Right atrium auricular region (tissue), 2 donors: ENCODE data around the gene MTERF4. TPM values are rescaled to one million over a fixed set of nuclear protein-coding genes. Genes with fewer than 3 reads are reported as not detected.

ENCODE experiments used
- DNase-seq: peaks from one replicate; pipeline ENCODE4 v3.0.0-alpha.2; 2019; ENCODE audit warnings: low spot score
- H3K27ac ChIP-seq, 2 donors: fragments of 200-600 bp; sonication (generic); 1 replicate in 1 of 2; 2 replicates in 1 of 2; pipeline ENCODE4 v1.5.1; 2016 to 2019
- H3K27me3 ChIP-seq, 2 donors: fragments of 200-600 bp; sonication (generic); one replicate each; pipeline versions ENCODE4 v1.5.1 to v1.6.0; 2017 to 2019
- H3K36me3 ChIP-seq: fragments of 200-600 bp; sonication (generic); one replicate; pipeline ENCODE4 v1.5.1; 2016
- H3K4me1 ChIP-seq, 2 donors: fragments of 200-600 bp; sonication (generic); one replicate each; pipeline versions ENCODE4 v1.5.1 to v1.6.0; 2017 to 2019
- H3K4me3 ChIP-seq, 2 donors: fragments of 200-600 bp; sonication (generic); 1 replicate in 1 of 2; 2 replicates in 1 of 2; pipeline ENCODE4 v1.5.1; 2017 to 2019; ENCODE audit warnings: mild to moderate bottlenecking in 1 of 2, moderate library complexity in 1 of 2
- H3K9me3 ChIP-seq, 2 donors: fragments of 200-600 bp; sonication (generic); one replicate each; pipeline ENCODE4 v1.5.1; 2019
- CTCF ChIP-seq, 2 donors: fragments of 200-600 bp; sonication (generic); IDR thresholded peaks; one replicate each; pipeline ENCODE4 v1.5.1; 2019; ENCODE audit warnings: antibody characterized with exemption in 2 of 2
- total RNA-seq, 2 donors: library from RNA; depleted of rRNA; stranded (reverse); fragments of >200 nt; gene quantifications; one replicate each; pipeline ENCODE4 v1.1.0, GENCODE V29; 2016

Gene MTERF4
- total RNA-seq, 2 donors from 2014 or later = 20.6 to 25.3 TPM

- Histone ChIP-seq H3K27me3 (no peaks in the 10 kb centered on the region), H3K36me3 (peaks cover 24% of the 10 kb centered on the region), H3K9me3 (no peaks in the 10 kb centered on the region), H3K27ac (no peak overlapping the region), H3K4me1 (no peaks in the 10 kb centered on the region), H3K4me3 (no peak overlapping the region)
- no peak for DNase-seq
- TF ChIP-seq CTCF (IDR thresholded peaks at IDR 0.05) = no peak
Observed at GRCh38 chr2:241083091-241083415, 19.0 kb downstream of the MTERF4 start.

DNA sequence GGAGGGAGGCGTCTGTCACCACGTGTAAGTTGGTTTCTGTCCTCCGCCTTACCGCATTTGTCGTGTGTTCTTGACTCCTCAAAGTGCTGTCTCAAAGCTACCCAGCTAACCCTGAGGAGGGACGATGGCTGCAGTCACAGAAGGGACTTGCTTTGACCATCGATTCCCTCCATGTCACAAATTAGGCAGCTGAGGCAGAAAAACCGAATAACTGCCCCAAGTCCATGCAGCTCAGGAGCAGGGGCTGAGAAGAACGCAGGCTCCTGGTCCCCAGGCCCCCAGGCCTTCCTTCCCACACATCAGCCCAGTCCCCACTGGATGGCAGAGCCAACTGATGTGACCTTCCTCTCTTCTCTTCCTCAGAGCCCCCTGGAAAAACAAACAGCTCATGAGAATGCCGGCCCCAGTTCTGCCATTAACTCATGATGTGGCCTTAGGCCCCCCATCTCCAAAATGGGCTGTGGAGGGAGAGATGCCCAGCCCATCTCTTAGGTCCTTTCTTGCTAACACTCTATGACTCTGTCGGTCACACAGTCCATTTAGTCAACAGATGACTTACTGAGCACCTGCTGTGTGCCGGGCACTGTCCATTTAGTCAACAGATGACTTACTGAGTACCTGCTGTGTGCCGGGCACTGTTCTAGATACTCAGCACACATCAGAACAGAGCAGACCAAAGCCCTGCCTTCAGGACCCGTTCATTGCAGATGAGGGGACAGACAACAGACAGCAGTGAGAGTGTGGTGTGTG, 19.6 kb downstream of the MTERF4 start:
- TF ChIP-seq CTCF (IDR thresholded peaks at IDR 0.05) = no peak

GRCh38 chr2:241081643-241082340, 20.3 kb downstream of the MTERF4 start:
- H3K36me3 ChIP-seq = peaks cover 11% of the 10 kb centered on the region
- no peak for TF ChIP-seq CTCF (IDR thresholded peaks at IDR 0.05)
- H3K4me3 ChIP-seq = no peak overlapping the region
- no peaks in the 10 kb centered on the region for H3K27me3 ChIP-seq
- no peak for DNase-seq
- H3K4me1 ChIP-seq = no peaks in the 10 kb centered on the region
- no peak overlapping the region for H3K27ac ChIP-seq
- no peaks in the 10 kb centered on the region for H3K9me3 ChIP-seq

More for the DNA sequence above, 19.6 kb downstream of the MTERF4 start:
- DNase-seq = no peak
- H3K36me3 ChIP-seq = peaks cover 18% of the 10 kb centered on the region
- H3K4me1 ChIP-seq = no peaks in the 10 kb centered on the region
- no peaks in the 10 kb centered on the region for H3K9me3 ChIP-seq
- no peak overlapping the region for H3K27ac ChIP-seq
- H3K4me3 ChIP-seq = no peak overlapping the region
- no peaks in the 10 kb centered on the region for H3K27me3 ChIP-seq

- no peak overlapping the region for H3K4me3 ChIP-seq
- no peak overlapping the region for H3K27ac ChIP-seq
- H3K27me3 ChIP-seq = no peaks in the 10 kb centered on the region
- no peaks in the 10 kb centered on the region for H3K9me3 ChIP-seq
- H3K36me3 ChIP-seq = peaks cover 5% of the 10 kb centered on the region
- DNase-seq = no peak
- H3K4me1 ChIP-seq = no peaks in the 10 kb centered on the region
- TF ChIP-seq CTCF (IDR thresholded peaks at IDR 0.05) = no peak
Observed at GRCh38 chr2:241081190-241081642, 20.9 kb downstream of the MTERF4 start.

DNA sequence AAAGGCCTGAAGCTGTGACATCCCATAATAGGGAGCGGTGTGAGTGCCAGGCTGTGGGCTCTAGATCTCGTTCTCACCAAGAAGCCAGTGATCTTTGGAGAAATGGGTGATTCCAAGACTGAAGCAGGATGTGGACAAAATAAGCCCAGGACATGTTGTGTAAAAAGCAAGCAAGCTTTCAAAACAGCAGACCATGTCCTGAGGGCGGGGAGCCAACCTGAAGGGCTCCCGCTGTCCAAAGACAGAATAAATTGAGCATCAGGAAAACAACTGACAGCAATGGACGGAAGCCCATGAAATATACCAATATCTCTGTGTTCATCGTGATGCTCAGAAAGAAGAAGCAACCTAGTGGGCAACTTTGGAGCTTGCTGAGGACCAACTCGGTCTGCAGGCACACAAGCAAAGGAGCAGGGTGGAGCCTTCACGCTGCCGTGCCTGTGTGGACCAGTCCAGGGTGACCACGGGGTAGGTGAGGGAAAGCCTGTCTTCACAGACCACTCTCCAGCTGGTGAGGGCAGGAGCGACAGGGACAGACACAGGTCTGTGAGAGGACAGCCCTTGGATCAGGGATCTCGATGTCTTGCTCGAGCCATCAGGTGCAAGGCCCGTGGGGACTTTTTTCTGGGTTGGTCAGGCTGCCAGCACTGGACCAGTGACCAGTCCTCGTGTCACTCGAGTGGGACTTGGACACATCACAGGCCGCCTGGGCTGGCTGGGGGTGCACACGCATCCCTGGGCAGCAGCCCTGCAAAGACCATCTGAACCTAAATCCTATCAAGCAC, 21.5 kb downstream of the MTERF4 start:
- H3K27ac ChIP-seq = no peak overlapping the region
- no peak for DNase-seq
- no peaks in the 10 kb centered on the region for H3K27me3 ChIP-seq
- no peak overlapping the region for H3K4me3 ChIP-seq
- H3K36me3 ChIP-seq = peaks cover under 1% of the 10 kb centered on the region
- no peak for TF ChIP-seq CTCF (IDR thresholded peaks at IDR 0.05)
- H3K9me3 ChIP-seq = no peaks in the 10 kb centered on the region
- H3K4me1 ChIP-seq = no peaks in the 10 kb centered on the region
